Measurements from ENCODE around the gene MED10. TPM values are rescaled to one million over a fixed set of nuclear protein-coding genes. Genes with fewer than 3 reads are reported as not detected.

The MED10 gene
- total RNA-seq, 2 experiments from 2014 or later: 57.1 to 59.1 TPM

- H3K4me3 Mint-ChIP-seq: no peak overlapping the region
- no peak for DNase-seq
- H3K27me3 Mint-ChIP-seq: no peaks in the 10 kb centered on the region
- H3K4me1 Mint-ChIP-seq: peaks cover 6% of the 10 kb centered on the region
- no peaks in the 10 kb centered on the region for H3K9me3 Mint-ChIP-seq
- no peak overlapping the region for H3K27ac Mint-ChIP-seq
- peaks cover 10% of the 10 kb centered on the region for H3K36me3 Mint-ChIP-seq
Measured at GRCh38 chr5:6353602-6354302, 24.6 kb downstream of the MED10 start.

DNA sequence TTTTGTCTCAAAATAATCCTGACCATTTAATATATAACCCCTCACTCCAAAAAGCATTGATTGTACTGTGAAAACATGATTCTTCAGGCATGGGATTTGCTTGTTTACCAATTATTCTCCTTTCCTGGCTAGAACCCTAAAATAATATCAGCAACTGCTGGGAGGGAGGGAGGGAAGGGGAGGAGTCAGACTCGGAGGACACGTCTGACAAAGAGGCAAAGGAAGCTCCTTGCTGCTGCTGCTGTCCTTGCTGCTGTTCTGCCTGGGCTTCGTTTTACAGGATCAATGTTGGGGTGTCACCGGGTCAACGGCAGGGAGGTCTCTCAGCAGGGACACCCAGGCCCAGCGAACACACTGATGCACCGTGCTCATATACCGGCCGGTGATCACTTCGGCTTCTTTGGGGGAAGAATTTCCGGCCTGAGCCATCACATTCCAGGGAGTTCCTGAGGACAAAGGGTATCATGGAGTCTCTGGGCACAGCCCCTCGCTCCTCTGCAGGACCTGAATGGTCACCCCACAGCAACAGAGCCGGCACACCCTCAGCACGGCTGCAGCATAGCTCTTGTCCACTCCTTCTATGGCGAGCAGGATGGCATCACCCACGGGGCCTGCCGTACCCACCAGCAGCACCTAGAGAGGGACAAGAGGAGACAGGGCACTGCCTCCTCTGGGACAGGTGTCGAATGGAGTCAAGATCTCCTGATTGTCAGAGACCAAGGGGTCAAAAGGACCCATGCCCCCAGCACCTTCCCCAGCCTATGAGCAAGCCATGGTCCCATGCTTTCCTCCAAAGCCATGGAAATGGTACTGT, 27.9 kb downstream of the MED10 start:
- H3K4me1 Mint-ChIP-seq: peaks cover 6% of the 10 kb centered on the region
- no peak overlapping the region for H3K4me3 Mint-ChIP-seq
- no peaks in the 10 kb centered on the region for H3K27me3 Mint-ChIP-seq
- no peak for DNase-seq
- H3K9me3 Mint-ChIP-seq: no peaks in the 10 kb centered on the region
- H3K36me3 Mint-ChIP-seq: no peaks in the 10 kb centered on the region
- no peak overlapping the region for H3K27ac Mint-ChIP-seq

- no peak for DNase-seq
- H3K36me3 Mint-ChIP-seq: no peaks in the 10 kb centered on the region
- no peaks in the 10 kb centered on the region for H3K9me3 Mint-ChIP-seq
- peaks cover 3% of the 10 kb centered on the region for H3K27me3 Mint-ChIP-seq
- H3K4me3 Mint-ChIP-seq: no peak overlapping the region
- no peak overlapping the region for H3K27ac Mint-ChIP-seq
- H3K4me1 Mint-ChIP-seq: peaks cover 6% of the 10 kb centered on the region
Measured at GRCh38 chr5:6349387-6349786, 29.0 kb downstream of the MED10 start.

GRCh38 chr5:6348476-6349000, 29.8 kb downstream of the MED10 start:
- Mint-ChIP-seq H3K9me3 (no peaks in the 10 kb centered on the region), H3K36me3 (no peaks in the 10 kb centered on the region), H3K27me3 (peaks cover 3% of the 10 kb centered on the region), H3K27ac (no peak overlapping the region), H3K4me3 (no peak overlapping the region), H3K4me1 (peaks cover 6% of the 10 kb centered on the region)
- DNase-seq: no peak

- DNase-seq: no peak
- no peaks in the 10 kb centered on the region for H3K9me3 Mint-ChIP-seq
- H3K27ac Mint-ChIP-seq: no peak overlapping the region
- peaks cover 3% of the 10 kb centered on the region for H3K27me3 Mint-ChIP-seq
- H3K4me3 Mint-ChIP-seq: no peak overlapping the region
- peaks cover 6% of the 10 kb centered on the region for H3K4me1 Mint-ChIP-seq
- H3K36me3 Mint-ChIP-seq: no peaks in the 10 kb centered on the region
Measured at GRCh38 chr5:6347673-6348072, 30.7 kb downstream of the MED10 start.

DNA sequence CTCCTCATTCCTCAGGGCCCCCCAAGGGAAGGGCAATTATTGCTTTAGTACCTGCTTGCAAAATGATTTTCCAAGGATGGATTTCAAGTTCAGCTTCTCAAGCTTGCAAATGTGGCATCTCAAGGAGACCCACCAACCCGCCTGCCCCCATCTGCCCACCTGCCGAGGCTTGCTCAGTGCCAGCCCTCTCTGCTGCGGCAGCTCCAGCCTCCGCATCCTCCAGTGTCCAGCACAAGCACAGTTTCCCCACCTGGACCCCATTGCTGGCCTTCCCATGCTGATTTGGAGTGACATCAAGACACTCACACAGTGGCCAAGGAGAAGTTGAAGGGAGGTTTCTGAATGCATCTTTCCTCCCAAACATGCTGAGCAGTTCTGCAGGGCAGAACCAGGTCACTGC, 31.2 kb downstream of the MED10 start:
- H3K4me1 Mint-ChIP-seq: peaks cover 3% of the 10 kb centered on the region
- H3K27me3 Mint-ChIP-seq: peaks cover 3% of the 10 kb centered on the region
- H3K4me3 Mint-ChIP-seq: no peak overlapping the region
- H3K9me3 Mint-ChIP-seq: no peaks in the 10 kb centered on the region
- H3K36me3 Mint-ChIP-seq: no peaks in the 10 kb centered on the region
- no peak for DNase-seq
- no peak overlapping the region for H3K27ac Mint-ChIP-seq

- Mint-ChIP-seq H3K36me3 (no peaks in the 10 kb centered on the region), H3K9me3 (no peaks in the 10 kb centered on the region), H3K4me3 (no peak overlapping the region), H3K27ac (no peak overlapping the region), H3K4me1 (no peaks in the 10 kb centered on the region), H3K27me3 (peaks cover 3% of the 10 kb centered on the region)
- no peak for DNase-seq
Measured at GRCh38 chr5:6344593-6344989, 33.8 kb downstream of the MED10 start.

DNA sequence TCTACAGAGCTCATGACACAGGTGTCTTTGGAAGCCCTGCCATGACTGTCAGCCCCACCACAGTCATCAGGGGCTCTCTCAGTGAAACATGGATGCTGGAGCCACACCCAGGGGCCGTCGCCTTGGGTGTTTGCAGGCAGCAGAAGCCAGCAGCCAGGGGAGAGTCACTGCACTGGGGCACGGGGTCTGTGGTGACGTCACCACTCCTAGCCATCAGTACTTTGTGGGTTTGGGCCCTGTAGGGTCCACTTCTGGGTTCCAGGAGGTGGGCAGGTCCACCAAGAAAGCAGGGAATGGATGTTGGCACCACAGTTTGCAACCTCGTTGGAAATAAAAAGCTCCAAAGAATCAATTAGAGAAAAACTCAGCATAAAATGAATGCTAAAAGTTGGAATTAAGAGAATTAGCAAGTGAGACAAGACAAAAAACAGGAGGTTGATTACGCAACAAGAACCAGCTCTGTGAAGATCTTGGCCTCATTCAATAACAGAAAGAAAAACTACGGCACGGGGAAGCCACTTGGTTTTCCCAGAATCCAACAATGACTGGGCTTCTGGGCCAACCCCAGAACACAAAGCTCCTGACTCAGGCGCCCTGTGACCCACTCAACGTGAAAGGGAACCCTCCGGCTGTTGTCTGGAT, 34.3 kb downstream of the MED10 start:
- H3K4me3 Mint-ChIP-seq: no peak overlapping the region
- H3K27ac Mint-ChIP-seq: no peak overlapping the region
- H3K36me3 Mint-ChIP-seq: no peaks in the 10 kb centered on the region
- no peaks in the 10 kb centered on the region for H3K9me3 Mint-ChIP-seq
- H3K4me1 Mint-ChIP-seq: no peaks in the 10 kb centered on the region
- H3K27me3 Mint-ChIP-seq: peaks cover 3% of the 10 kb centered on the region
- no peak for DNase-seq

DNA sequence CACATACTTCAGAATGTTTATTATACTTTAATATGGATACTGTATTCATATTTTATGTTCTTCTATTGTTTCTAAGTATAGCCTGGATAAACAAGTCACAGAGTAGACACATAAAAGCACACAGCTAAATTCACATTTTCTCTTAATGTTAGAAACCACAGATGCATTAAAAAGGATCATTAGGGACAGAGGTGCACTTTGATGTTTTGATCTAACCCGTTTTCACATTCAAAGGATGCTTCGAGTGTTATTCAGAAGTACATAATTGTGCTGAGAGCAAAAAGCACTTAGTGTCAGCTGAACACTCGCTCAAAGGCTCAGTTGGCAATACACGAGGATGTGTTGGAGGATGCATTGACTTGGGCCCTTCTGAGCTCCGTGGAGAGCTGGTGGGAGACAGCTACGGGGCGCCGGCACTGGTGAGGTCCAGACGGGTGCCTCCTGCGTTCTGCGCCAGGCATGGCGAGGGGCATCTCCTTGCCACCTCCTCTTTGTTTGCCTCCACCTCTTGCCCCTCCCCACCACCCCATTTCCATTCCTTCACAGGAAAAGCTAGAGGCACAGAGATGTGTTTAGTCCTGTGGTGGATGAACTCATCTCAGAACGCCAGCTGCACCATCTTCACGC, 35.5 kb downstream of the MED10 start:
- Mint-ChIP-seq H3K4me3 (no peak overlapping the region), H3K9me3 (no peaks in the 10 kb centered on the region), H3K4me1 (no peaks in the 10 kb centered on the region), H3K27ac (no peak overlapping the region), H3K36me3 (no peaks in the 10 kb centered on the region), H3K27me3 (peaks cover 3% of the 10 kb centered on the region)
- DNase-seq: no peak

DNA sequence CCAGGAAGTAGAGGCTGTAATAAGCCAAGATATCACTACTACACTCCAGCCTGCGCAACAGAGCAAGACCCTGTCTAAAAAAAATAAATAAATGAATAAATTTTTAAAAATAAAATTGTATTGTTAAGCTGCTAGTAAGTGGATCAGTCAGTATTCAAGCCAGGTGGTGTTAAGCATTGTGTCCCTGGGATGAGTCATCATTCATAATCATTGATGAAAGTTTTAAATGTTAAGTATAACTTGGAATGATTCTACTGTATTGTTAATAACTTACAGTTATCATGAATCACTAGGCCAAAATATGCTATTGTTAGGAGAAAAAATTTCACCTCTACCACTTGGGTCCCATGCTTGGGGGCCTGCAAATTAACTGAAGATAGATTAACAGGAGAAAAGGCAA, 38.2 kb downstream of the MED10 start:
- Mint-ChIP-seq H3K27me3 (peaks cover 3% of the 10 kb centered on the region), H3K9me3 (no peaks in the 10 kb centered on the region), H3K36me3 (no peaks in the 10 kb centered on the region), H3K4me1 (no peaks in the 10 kb centered on the region), H3K4me3 (no peak overlapping the region), H3K27ac (no peak overlapping the region)
- DNase-seq: no peak

DNA sequence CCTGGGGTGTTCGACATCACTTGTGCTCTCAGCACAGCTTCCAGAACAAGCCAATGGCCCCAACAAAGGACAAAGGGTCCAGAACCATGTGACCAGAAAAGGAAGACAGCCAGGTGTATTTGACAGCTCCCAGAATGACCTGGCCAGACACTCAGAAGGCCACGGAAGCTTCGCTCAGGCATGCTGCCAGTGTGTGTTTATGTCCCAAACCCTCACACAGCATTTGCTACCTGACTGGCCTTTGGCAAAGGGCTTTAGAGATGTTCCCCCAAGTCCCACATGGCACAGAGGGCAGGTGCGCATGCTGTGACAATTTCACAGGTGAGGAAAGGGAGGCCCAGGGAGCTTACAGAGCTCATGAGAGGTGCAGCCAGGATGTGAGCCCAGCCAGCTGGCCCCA, 39.5 kb downstream of the MED10 start:
- H3K36me3 Mint-ChIP-seq: no peaks in the 10 kb centered on the region
- H3K27ac Mint-ChIP-seq: no peak overlapping the region

DNA sequence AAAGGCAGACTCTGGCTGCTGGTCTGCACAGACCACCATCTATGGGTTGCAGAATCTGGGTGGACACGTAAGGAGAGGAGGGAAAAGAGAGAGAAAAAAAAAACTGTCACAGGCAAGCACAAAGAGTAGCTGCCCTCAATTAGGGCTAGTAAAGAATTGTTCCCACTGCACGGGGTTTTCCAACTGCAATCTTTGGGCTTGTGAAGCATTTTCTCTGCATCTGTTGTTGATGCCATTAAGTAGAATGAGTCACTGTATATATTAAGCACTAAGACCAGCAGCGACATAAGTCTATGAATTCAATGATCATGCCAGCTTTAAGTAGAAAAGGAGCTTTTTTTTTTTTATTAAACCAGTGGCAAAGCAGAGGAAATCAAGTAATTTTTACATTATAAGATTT, 40.2 kb downstream of the MED10 start:
- DNase-seq: no peak
- Mint-ChIP-seq H3K36me3 (peaks cover 4% of the 10 kb centered on the region), H3K4me1 (no peaks in the 10 kb centered on the region), H3K4me3 (no peak overlapping the region), H3K9me3 (no peaks in the 10 kb centered on the region), H3K27me3 (no peaks in the 10 kb centered on the region), H3K27ac (no peak overlapping the region)

More for the DNA sequence above, 39.5 kb downstream of the MED10 start:
- H3K4me1 Mint-ChIP-seq: no peaks in the 10 kb centered on the region
- no peak overlapping the region for H3K4me3 Mint-ChIP-seq
- no peaks in the 10 kb centered on the region for H3K27me3 Mint-ChIP-seq
- DNase-seq: no peak
- H3K9me3 Mint-ChIP-seq: no peaks in the 10 kb centered on the region

GRCh38 chr5:6333182-6333905, 45.0 kb downstream of the MED10 start:
- Mint-ChIP-seq H3K27ac (no peak overlapping the region), H3K4me1 (no peaks in the 10 kb centered on the region), H3K9me3 (peaks cover 14% of the 10 kb centered on the region), H3K36me3 (peaks cover 24% of the 10 kb centered on the region), H3K27me3 (no peaks in the 10 kb centered on the region), H3K4me3 (no peak overlapping the region)
- DNase-seq: no peak

DNA sequence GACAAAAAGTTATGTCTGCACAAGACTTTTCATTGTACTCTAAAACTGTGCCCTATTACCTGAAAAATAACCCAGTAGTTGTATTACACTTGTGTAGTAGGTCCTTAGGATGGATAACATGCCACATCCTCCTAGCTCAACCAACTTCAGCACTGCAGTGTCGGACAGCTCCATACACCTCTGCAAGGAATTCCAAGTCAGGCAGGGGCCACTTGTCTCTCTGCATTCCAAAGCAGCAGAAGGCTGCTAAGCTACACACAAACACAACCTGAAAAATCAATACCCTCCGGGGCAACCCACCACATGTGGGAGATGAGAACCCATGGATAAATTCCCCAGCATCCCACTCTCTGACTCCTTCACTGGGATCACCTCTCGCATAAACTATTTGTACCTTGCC, 50.2 kb downstream of the MED10 start:
- Mint-ChIP-seq H3K36me3 (peaks cover 24% of the 10 kb centered on the region), H3K9me3 (peaks cover 17% of the 10 kb centered on the region), H3K27ac (no peak overlapping the region), H3K4me1 (no peaks in the 10 kb centered on the region), H3K27me3 (no peaks in the 10 kb centered on the region), H3K4me3 (no peak overlapping the region)
- DNase-seq: no peak
